HepG2 (cell line): ENCODE measurements around the gene LRIG1. TPM values are rescaled to one million over a fixed set of nuclear protein-coding genes. Genes with fewer than 3 reads are reported as not detected.
A peak's percentile ranks its signal among the peaks of the same experiment; 100 is the strongest.

Experiments used
- CBX5 ChIP-seq: sonication (generic); formaldehyde crosslinking; IDR thresholded peaks from 2 replicates; pipeline ENCODE4 v1.4.0; 2020; ENCODE audit warnings: missing genetic modification reagents, borderline replicate concordance
- CENPBD1 ChIP-seq: sonication (generic); formaldehyde crosslinking; IDR thresholded peaks from 2 replicates; pipeline ENCODE4 v1.8.0; 2022; ENCODE audit warnings: missing genetic modification reagents, low read depth, mild to moderate bottlenecking, borderline replicate concordance
- CHCHD3 ChIP-seq: sonication (generic); formaldehyde crosslinking; IDR thresholded peaks from 2 replicates; pipeline ENCODE4 v1.8.0; 2022; ENCODE audit warnings: mild to moderate bottlenecking, missing genetic modification reagents, moderate library complexity
- CSRNP1 ChIP-seq: sonication (generic); formaldehyde crosslinking; IDR thresholded peaks from 2 replicates; pipeline ENCODE4 v1.8.1; 2023; ENCODE audit warnings: mild to moderate bottlenecking, missing genetic modification reagents
- EZH2 ChIP-seq: conservative IDR thresholded peaks from 2 replicates; pipeline ENCODE4 v1.6.1; 2012; ENCODE audit warnings: mild to moderate bottlenecking, low read depth, low read length, moderate library complexity
- FUBP1 ChIP-seq: sonication (generic); formaldehyde crosslinking; IDR thresholded peaks from 2 replicates; pipeline ENCODE4 v1.5.1; 2020; ENCODE audit warnings: missing genetic modification reagents, mild to moderate bottlenecking, borderline replicate concordance
- HNF4G ChIP-seq, 2 experiments: sonication (generic) in 1 of 2; formaldehyde crosslinking in 1 of 2; IDR thresholded peaks; 2 replicates each; pipeline versions ENCODE4 v1.4.0 to v1.6.1; 2011 to 2020; ENCODE audit warnings: borderline replicate concordance in 2 of 2, low read depth in 2 of 2, mild to moderate bottlenecking in 2 of 2, low read length in 1 of 2, missing genetic modification reagents in 1 of 2, moderate library complexity in 1 of 2
- IKZF1 ChIP-seq: fragments of 450-650 bp; IDR thresholded peaks from 2 replicates; pipeline ENCODE4 v1.7.1; 2016
- MZF1 ChIP-seq: sonication (generic); formaldehyde crosslinking; IDR thresholded peaks from 2 replicates; pipeline ENCODE4 v1.8.1; 2023; ENCODE audit warnings: mild to moderate bottlenecking, missing genetic modification reagents, borderline replicate concordance
- NFYC ChIP-seq: IDR thresholded peaks from 2 replicates; pipeline ENCODE4 v1.6.1; 2016; ENCODE audit warnings: missing genetic modification reagents, missing compliant biosample characterization
- NR2F1 ChIP-seq, 2 experiments: fragments of 450-650 bp in 1 of 2; formaldehyde crosslinking in 1 of 2; IDR thresholded peaks; 2 replicates each; pipeline versions ENCODE4 v1.5.0 to v1.6.1; 2016 to 2020; ENCODE audit warnings: mild to moderate bottlenecking in 1 of 2, missing compliant biosample characterization in 1 of 2, missing genetic modification reagents in 1 of 2, moderate library complexity in 1 of 2
- PAXIP1 ChIP-seq: sonication (generic); formaldehyde crosslinking; conservative IDR thresholded peaks from 2 replicates; pipeline ENCODE4 v1.4.0; 2020; ENCODE audit warnings: mild to moderate bottlenecking, missing genetic modification reagents, moderate library complexity
- TEAD2 ChIP-seq: sonication (generic); formaldehyde crosslinking; IDR thresholded peaks from 2 replicates; pipeline ENCODE4 v1.9.0; 2021; ENCODE audit warnings: missing genetic modification reagents
- USF2 ChIP-seq, 2 experiments: sonication (generic) in 1 of 2; formaldehyde crosslinking in 1 of 2; IDR thresholded peaks; 2 replicates each; pipeline versions ENCODE4 v1.5.1 to v1.6.1; 2011 to 2020; ENCODE audit warnings: borderline replicate concordance in 1 of 2, low read depth in 1 of 2, low read length in 1 of 2, mild to moderate bottlenecking in 1 of 2, missing genetic modification reagents in 1 of 2, moderate library complexity in 1 of 2
- ZBTB20 ChIP-seq: sonication (generic); formaldehyde crosslinking; IDR thresholded peaks from 2 replicates; pipeline ENCODE4 v1.8.1; 2023; ENCODE audit warnings: missing genetic modification reagents, low read depth, mild to moderate bottlenecking, borderline replicate concordance
- ZNF333 ChIP-seq: sonication (generic); formaldehyde crosslinking; IDR thresholded peaks from 2 replicates; pipeline ENCODE4 v1.4.0; 2020; ENCODE audit warnings: mild to moderate bottlenecking, missing genetic modification reagents, borderline replicate concordance
- ZNF589 ChIP-seq: sonication (generic); formaldehyde crosslinking; conservative IDR thresholded peaks from 2 replicates; pipeline ENCODE4 v1.8.0; 2022; ENCODE audit warnings: mild to moderate bottlenecking, moderate library complexity, missing genetic modification reagents
- ZNF816 ChIP-seq: sonication (generic); formaldehyde crosslinking; IDR thresholded peaks from 2 replicates; pipeline ENCODE4 v1.8.0; 2022; ENCODE audit warnings: missing genetic modification reagents, mild to moderate bottlenecking, borderline replicate concordance
- polyA plus RNA-seq, 8 experiments: library from polyadenylated mRNA; depleted of rRNA in 3 of 8; stranded (reverse) in 7 of 8; unstranded in 1 of 8; fragments of >200 nt; fragmentation: Illumina TruSeq in 4 of 8; extraction: Trizol in 4 of 8; gene quantifications; 2 replicates each; pipeline versions ENCODE4 v1.2.1 to v1.2.3, GENCODE V29; 2011 to 2016; ENCODE audit warnings: low read depth in 4 of 8, missing spikeins in 1 of 8, mixed read lengths in 1 of 8; ENCODE audit not compliant: insufficient read depth in 1 of 8
- total RNA-seq, 5 experiments: library from RNA; depleted of rRNA; stranded (reverse); fragments of >200 nt; fragmentation: Illumina TruSeq; extraction: Trizol; gene quantifications; 2 replicates each; pipeline ENCODE4 v1.2.3, GENCODE V29; 2016; ENCODE audit warnings: low read depth in 1 of 5

Gene LRIG1
- total and polyA plus RNA-seq, 2 of the 13 experiments (the other 11 are each of a cell fraction or from before 2014, with no cell fraction given): 17.8 to 24.8 TPM

GRCh38 chr3:66475386-66476020 lies 25.3 kb downstream of the LRIG1 start (continued):
- TF ChIP-seq EZH2 (no peak), CHCHD3 (no peak), MZF1 (CRISPR knock-in tag) (no peak), ZBTB20 (CRISPR knock-in tag) (no peak), ZNF333 (CRISPR knock-in tag) (no peak), TEAD2 (CRISPR knock-in tag) (no peak), CBX5 (CRISPR knock-in tag) (no peak), IKZF1 (no peak), ZNF589 (CRISPR knock-in tag) (no peak), USF2 (IDR thresholded peaks at IDR 0.05; ENCODE audit: low read depth, low read length) (no peak), USF2 (CRISPR knock-in tag; IDR thresholded peaks at IDR 0.05; ENCODE audit: borderline replicate concordance) (no peak), CENPBD1 (no peak), NR2F1 (CRISPR knock-in tag; IDR thresholded peaks at IDR 0.05) (no peak; a peak in 1 of 4 replicates), CSRNP1 (CRISPR knock-in tag) (no peak), FUBP1 (no peak), ZNF816 (CRISPR knock-in tag) (peak; percentile 53; the same call in 1 of the 2 replicates), NFYC (CRISPR knock-in tag) (no peak), HNF4G (IDR thresholded peaks at IDR 0.05; ENCODE audit: borderline replicate concordance, low read depth, low read length) (no peak), HNF4G (CRISPR knock-in tag; IDR thresholded peaks at IDR 0.05; ENCODE audit: borderline replicate concordance, low read depth) (no peak), PAXIP1 (CRISPR knock-in tag) (peak; percentile 86)
